Activated T-cell treated with anti-CD3 and anti-CD28 coated beads for 1 hour (primary cell): ENCODE results near the gene PRPF18.
A peak's percentile ranks its signal among the peaks of the same experiment; 100 is the strongest.

Experiments used
- DNase-seq: peaks from one replicate; pipeline ENCODE4 v3.0.0-alpha.2; 2020; ENCODE audit warnings: low read depth

The PRPF18 gene

DNA sequence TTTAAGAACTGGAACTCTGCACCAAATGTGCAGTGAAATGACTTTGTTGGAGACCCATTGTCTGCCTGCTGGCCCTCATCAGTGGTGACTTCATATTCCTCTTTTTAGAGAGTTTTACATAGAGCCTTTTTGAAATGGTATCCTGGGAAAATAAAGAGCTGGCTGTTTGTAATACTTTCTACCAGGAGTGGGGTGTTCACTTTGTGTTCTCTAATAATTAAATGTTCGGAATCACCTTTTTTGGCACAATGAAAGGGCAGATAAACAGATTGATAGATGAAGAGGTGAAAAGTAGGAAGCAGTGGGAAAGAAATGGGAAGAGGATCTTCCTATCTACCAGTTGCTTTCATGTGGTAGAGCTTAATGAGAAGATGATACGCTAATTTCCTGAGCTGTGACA lies 55.5 kb downstream of the PRPF18 start:
- DNase-seq: no peak

DNA sequence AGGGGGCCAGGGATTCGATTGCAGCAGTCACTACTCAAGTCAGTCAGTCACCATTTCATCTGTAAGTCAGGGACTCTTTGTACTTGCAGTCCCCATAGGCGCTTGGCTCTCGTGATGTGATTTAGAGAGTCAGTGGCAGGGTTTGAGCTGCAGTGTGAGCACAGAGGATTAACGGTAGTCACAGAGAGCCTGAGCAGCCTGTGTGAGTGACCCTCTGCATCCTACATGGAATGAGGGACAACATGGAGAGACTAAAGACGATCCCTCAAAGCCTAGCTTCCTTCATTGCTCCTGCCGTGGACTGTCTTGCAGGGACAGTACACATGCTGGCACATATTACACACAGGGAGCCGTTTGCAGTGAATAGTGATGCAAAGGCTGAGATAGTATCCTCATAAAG lies 56.3 kb downstream of the PRPF18 start:
- no peak for DNase-seq

DNA sequence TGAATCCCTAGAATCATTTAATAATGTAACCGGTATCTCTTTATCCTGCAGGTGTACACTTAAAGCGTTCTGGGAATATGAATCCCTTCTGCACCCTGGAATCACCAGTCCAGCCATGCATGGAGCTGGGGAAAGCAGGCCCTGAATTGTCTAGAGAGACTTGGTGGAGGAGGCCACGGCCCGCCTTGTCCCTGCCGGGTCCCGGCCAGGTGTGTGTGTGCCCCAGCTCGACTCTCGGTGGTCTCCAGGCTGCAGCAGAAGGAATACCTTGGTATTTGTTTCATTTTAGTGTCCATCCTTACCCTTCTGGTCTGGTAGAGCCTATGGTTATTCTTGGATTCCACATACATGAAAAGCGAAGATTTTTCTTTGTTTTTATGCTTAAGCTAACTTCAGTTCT lies 58.1 kb downstream of the PRPF18 start:
- no peak for DNase-seq

- no peak for DNase-seq
Measured at GRCh38 chr10:13648425-13648824, 61.7 kb downstream of the PRPF18 start.

DNA sequence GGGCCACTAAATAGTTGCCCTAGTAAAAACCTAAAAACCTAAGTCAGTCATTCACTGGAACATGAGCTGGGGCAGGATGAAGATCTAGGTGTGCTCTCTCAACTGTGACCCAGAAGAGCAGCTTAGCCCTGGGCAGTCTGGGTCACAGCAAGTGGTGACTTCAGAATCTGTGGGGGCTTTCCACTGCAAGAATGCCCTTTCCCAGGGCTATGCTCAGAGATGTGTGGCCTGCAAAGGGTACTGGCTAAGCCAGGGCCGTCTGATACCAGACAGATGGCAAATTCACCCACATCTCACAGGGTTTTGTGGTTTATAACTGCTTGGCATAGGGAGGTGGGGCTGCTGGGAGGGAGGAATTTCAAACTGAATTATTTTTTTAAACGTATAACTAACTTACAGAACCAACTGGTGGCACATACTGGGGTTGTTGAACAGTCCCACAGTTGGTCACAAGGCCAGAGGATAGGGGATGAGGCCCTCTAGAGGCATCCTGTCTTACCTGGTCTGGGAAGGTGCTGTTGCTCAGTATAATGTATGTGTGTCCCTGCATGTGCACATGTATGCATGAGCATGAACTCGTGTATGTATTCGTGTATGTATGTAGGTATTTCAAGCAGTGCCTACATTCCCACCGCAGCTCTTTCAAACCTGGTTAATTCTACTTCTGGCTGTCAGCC lies 63.2 kb downstream of the PRPF18 start:
- no peak for DNase-seq

DNA sequence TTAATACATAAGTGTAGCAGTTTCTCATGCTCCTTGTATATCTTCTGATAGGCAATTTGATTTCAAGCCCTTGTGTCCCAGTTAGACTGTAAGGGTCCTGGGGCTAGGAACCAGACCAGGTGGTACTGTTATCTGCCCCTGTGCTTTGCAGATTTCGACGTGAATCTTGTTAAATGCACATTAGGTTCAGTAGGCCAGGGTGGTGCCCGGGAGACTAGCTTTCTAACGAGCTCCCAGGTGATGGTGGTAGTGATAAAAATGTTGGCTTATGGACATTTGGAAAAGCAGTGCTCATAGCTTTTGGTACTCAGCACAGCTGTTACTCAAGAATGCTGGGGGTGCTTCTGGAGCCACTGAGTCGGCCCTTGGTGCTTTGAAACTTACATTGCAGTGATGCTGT lies 64.2 kb downstream of the PRPF18 start:
- DNase-seq: no peak

DNA sequence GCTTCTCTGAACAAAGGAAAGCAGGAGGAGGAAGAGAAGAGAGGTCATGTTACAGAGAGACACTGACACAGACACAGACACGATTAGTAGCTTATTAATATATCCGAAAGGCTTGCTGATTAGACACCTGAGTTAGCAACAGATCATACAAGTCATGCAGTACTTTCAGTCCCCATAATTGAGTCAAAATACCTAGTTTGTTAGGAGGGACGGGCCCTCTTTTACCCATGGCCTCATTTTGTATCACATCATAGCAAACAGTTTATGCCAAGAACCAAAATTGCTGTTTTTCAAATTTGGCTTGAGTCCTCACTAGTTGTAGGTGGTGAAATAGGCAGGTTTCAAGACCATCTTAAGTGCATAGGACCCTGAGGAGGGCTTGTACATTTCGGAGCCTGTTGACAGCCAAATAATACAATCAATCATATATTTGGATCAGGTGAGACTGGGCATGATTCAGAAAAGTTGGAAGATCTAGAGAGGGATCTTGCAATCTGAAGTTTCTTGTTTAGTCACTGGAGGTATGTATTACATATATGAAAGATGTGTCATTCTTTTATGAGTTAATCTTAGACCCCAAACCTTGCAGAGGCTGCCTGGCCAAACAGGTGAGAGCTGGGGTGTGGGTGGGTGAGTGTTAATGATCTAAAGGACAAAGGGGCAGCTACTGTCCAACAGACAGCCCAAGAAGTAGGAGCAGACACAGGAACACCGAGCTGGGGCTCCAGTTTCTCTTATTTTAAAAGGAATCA lies 65.4 kb downstream of the PRPF18 start:
- DNase-seq: no peak

DNA sequence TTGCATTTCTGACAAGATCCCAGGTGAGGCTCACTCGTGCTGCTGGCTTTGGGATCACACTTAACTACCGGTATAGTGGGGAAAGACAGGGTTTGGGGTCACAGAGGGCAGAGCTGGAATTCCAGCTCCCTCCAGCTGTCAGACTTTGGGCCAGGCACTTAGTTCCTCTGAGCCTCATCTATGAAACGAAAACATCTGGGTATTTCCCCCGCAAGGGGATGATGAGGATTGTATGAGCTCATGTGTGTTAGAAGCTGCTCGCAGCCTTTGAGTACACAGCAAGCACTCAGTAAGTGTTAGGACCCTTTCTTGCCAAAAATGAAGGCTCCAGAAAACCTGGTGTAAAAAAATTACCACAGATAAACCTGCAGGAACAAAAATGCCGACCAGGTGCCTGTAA lies 66.1 kb downstream of the PRPF18 start:
- no peak for DNase-seq

DNA sequence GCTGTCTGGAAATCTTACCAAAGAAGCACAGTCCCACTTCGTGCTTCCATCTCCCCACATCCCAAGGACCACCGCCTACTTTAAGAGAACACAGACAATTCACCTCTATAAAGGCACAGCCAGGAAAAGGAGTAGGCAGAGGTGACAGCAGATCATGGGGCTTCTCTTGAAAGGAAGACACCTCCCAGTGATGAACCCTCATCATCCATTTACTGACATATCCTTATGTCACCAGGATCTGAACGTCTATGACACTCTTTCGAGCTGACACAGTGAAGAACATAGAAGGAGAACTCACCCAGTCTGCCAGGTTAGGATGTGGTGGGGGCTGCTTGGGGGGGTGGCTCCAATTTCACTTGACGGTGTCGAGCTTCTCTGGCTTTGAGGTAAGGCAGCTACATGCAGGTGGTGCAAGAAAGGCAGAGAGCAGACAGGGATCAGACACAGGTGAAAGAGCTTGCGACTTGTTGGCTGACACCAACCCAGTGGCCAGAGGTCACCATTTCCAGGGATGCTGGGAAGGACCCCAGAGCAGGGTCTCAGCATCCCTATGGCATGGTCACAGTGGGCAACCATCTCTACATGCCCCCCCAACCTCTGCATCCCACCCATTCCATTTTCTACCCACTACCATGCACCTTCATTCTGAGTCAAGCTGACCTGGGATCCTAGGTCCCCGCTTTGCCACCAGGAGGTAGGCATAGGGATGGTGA lies 67.5 kb downstream of the PRPF18 start:
- DNase-seq: no peak

GRCh38 chr10:13654846-13655245 lies 68.1 kb downstream of the PRPF18 start:
- DNase-seq: no peak

GRCh38 chr10:13656337-13657100 lies 69.8 kb downstream of the PRPF18 start:
- DNase-seq: no peak

GRCh38 chr10:13657101-13657680 lies 70.4 kb downstream of the PRPF18 start:
- no peak for DNase-seq

DNA sequence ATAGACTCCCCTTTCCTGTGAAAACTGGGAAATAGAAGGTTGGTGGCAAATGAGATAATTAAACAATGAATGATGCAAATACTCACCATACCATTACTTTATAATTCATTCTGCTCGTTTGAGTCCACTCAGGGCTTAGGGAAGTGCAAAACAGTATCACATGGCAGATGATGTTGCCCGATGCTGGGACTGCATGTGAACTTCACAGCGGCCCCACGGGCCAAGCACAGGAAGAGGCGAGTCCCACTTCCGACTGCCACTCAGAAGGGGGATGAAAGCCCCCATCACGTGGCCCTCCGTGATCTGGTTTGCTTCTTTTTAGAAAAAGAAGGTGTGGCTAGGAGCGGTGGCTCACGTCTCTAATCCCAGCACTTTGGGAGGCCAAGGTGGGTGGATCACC lies 71.5 kb downstream of the PRPF18 start:
- DNase-seq: no peak

DNA sequence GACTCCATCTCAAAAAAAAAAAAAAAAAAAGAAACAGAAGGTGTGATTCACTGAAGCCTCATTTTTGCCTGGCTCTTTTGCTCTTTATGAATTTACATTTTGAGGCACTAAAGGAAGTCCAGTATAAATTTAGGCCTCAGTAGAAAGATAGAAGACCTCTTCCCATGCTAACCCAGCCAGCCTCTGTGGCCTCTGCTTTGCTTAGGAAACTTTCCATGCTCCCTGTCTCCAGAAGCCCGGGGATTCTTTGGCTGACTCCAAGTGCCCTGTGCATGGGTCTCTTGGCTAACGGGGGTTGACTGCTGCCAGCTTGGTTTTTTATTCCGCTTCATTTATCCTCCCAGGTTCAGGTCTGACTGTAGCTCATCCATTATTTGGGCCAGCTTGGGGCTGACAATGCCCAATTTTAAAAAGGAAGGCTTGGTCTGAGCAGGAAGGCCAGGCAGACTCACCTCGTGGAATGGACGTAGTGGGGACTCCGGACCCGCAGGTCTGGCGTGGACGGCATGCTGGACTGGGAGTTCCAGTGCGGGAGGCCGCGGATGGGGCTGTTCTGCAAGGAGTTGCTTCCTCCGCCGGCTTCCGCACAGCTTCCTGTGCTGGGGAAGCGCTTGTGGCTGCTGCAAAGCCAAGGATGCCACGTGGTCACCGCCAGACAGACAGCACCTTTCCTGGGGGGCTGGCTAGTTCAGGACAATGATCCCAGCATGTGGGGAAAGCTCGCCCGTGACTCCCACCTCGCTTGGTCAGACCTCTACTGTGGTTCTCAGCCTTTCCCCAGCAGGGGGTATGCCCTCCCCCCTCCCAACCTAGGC lies 72.3 kb downstream of the PRPF18 start:
- DNase-seq: no peak

- DNase-seq: peak; percentile 66
Measured at GRCh38 chr10:13659887-13660550, 73.3 kb downstream of the PRPF18 start.

DNA sequence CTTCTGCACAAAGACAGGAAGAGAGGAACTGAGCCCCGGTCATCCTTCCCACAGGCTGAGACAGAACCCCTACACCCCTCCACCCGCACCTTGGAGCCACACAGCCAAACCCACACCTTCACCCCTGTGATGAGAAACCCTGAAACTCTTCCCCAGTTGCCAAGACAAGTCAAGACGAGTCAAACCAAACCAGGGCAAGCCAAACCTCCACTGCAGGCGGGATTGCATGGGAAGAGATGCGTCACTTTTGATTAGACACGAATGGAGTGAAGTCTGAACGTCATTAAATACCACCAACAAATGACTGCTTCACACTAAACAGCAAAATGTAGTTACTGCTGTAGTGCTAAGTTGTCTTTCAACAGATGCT lies 73.8 kb downstream of the PRPF18 start:
- DNase-seq: no peak

- no peak for DNase-seq
Measured at GRCh38 chr10:13661256-13661655, 74.5 kb downstream of the PRPF18 start.

GRCh38 chr10:13665516-13666262 lies 78.9 kb downstream of the PRPF18 start:
- DNase-seq: no peak

DNA sequence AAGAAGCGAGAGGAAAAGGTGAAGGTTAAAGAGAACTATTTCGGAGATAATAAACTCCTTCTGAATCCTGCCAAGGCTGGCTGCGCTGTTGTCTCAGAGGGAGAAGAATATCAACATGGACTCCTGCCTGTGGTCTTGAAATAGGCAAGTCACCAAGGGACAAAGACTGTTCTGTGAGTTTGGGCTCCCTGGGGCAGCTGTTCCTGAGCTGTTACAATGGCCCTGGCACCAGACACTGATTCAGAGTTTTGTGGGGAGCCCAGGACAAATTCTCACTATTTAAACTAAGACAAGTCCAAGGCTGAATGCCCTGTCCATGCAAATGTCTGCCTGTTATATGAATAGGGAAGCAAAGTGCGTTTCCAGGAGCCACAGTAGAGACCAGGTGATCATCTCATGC lies 81.4 kb downstream of the PRPF18 start:
- no peak for DNase-seq
